NB4 (cell line): Measurements from ENCODE around the gene GIMAP7.

ENCODE experiments used
- MYC ChIP-seq: IDR thresholded peaks from 2 replicates; pipeline ENCODE4 v1.6.1; 2011; ENCODE audit warnings: low read depth, low read length
- POLR2A ChIP-seq: IDR thresholded peaks from 2 replicates; pipeline ENCODE4 v1.6.1; 2011; ENCODE audit warnings: mild to moderate bottlenecking; ENCODE audit not compliant: insufficient read length; ENCODE audit errors: extremely low read depth
- TF ChIP-seq, protein P1 (sequence below): IDR thresholded peaks from one replicate; pipeline ENCODE4 v1.5.1; 2012; ENCODE audit warnings: low read depth, low read length
- TF ChIP-seq, protein P2 (sequence below): IDR thresholded peaks from 2 replicates; pipeline ENCODE4 v1.6.1; 2011; ENCODE audit warnings: low read depth, low read length

DNA sequence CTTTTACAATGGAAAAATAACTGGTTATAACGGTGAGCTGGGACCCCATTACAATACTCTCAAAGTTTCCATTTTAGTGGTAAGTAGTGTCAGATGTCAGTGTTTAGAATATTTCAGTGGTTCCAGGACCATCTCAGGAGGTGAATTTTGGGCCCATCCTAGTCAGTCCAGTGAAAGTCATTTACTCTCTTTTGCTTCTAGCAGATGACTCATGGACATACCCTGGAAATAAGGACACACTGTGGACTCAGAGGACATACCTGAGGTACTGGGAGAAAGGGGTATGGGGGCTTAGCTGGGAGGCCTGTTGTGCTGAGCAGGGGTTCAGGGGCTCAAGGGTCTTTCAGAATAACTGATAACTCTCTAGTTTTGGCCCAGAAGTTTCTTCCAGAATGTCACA is 51.9 kb downstream of the GIMAP7 start:
- TF ChIP-seq, protein P1, sequence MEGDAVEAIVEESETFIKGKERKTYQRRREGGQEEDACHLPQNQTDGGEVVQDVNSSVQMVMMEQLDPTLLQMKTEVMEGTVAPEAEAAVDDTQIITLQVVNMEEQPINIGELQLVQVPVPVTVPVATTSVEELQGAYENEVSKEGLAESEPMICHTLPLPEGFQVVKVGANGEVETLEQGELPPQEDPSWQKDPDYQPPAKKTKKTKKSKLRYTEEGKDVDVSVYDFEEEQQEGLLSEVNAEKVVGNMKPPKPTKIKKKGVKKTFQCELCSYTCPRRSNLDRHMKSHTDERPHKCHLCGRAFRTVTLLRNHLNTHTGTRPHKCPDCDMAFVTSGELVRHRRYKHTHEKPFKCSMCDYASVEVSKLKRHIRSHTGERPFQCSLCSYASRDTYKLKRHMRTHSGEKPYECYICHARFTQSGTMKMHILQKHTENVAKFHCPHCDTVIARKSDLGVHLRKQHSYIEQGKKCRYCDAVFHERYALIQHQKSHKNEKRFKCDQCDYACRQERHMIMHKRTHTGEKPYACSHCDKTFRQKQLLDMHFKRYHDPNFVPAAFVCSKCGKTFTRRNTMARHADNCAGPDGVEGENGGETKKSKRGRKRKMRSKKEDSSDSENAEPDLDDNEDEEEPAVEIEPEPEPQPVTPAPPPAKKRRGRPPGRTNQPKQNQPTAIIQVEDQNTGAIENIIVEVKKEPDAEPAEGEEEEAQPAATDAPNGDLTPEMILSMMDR = no peak
- TF ChIP-seq POLR2A (no peak), MYC (no peak)
- TF ChIP-seq, protein P2, sequence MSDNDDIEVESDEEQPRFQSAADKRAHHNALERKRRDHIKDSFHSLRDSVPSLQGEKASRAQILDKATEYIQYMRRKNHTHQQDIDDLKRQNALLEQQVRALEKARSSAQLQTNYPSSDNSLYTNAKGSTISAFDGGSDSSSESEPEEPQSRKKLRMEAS = no peak
